Measurements from ENCODE around the gene KIF2A.

KIF2A gene

DNA sequence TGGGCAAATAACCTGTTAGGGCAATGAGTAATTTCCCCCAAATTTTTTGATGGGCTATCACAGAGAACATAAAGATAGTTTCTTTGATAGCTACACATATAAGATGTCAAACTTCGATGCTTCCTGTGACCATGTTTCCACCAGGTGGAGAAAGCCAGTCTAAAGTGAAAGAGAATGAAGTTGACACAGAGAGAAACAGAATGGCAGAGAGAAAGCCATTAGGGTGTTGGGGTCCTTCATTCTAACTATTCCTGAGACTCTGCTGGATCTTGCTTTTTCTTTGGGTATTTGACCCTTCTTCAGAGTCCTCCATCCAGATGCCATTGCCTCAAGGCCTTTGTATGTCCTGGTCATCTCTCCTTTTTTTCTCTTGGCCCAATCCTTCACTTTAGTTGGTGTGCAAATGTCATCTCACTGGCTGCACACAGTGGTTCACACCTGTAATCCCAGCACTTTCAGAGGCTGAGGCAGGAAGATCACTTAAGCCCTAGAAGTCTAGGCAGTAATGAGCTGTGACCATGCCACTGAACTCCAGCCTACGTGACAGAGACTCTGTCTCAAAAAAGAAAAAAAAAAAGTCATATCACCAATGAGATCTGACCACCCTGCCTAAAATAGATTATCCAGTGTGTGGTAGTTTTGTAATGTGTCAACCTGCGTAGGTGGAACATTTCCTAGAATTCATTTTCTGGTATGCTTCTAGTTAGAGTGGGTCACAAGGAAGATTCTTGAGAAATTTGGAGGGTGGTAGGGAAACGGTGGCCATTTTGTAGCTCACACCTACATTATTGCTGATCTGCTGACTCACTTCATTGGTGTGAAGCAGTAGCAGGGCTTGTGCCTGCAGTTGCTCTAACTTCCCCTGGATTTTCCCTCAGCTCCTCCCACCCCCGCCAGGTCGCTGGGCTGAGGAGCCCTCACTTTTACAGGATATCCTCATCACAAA is 20.8 kb upstream of the KIF2A start:
- no peaks in the 10 kb centered on the region for H3K36me3 ChIP-seq (ENCODE audit: insufficient read depth, low read length)
- no peaks in the 10 kb centered on the region for H4K20me1 ChIP-seq (ENCODE audit: insufficient read depth, low read length)
- TF ChIP-seq EZH2 (IDR thresholded peaks at IDR 0.05; ENCODE audit: borderline replicate concordance, low read length): no peak
- TF ChIP-seq, protein P1, sequence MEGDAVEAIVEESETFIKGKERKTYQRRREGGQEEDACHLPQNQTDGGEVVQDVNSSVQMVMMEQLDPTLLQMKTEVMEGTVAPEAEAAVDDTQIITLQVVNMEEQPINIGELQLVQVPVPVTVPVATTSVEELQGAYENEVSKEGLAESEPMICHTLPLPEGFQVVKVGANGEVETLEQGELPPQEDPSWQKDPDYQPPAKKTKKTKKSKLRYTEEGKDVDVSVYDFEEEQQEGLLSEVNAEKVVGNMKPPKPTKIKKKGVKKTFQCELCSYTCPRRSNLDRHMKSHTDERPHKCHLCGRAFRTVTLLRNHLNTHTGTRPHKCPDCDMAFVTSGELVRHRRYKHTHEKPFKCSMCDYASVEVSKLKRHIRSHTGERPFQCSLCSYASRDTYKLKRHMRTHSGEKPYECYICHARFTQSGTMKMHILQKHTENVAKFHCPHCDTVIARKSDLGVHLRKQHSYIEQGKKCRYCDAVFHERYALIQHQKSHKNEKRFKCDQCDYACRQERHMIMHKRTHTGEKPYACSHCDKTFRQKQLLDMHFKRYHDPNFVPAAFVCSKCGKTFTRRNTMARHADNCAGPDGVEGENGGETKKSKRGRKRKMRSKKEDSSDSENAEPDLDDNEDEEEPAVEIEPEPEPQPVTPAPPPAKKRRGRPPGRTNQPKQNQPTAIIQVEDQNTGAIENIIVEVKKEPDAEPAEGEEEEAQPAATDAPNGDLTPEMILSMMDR (IDR thresholded peaks at IDR 0.05; ENCODE audit: low read length): no peak
- no peaks in the 10 kb centered on the region for H3K79me2 ChIP-seq (ENCODE audit: insufficient read depth, low read length)
- H3K27me3 ChIP-seq (ENCODE audit: insufficient read depth, low read length): no peaks in the 10 kb centered on the region
- H3K9me3 ChIP-seq (ENCODE audit: low read length): no peaks in the 10 kb centered on the region
- H3K9ac ChIP-seq (ENCODE audit: low read length): no peak overlapping the region
- no peaks in the 10 kb centered on the region for H3K4me1 ChIP-seq (ENCODE audit: insufficient read depth, low read length, severe bottlenecking)
- no peak overlapping the region for H3K27ac ChIP-seq (ENCODE audit: low read depth, low read length, poor library complexity, severe bottlenecking)
- H3F3A ChIP-seq (ENCODE audit: insufficient read depth, low read length): no peaks in the 10 kb centered on the region
- H3K9me2 ChIP-seq (ENCODE audit: low read depth, low read length): no peaks in the 10 kb centered on the region
- no peak overlapping the region for H2AFZ ChIP-seq (ENCODE audit: low read length)
- no peak overlapping the region for H3K4me2 ChIP-seq (ENCODE audit: low read length)
- no peak overlapping the region for H3K4me3 ChIP-seq (ENCODE audit: low read depth, low read length, poor library complexity, severe bottlenecking)

DNA sequence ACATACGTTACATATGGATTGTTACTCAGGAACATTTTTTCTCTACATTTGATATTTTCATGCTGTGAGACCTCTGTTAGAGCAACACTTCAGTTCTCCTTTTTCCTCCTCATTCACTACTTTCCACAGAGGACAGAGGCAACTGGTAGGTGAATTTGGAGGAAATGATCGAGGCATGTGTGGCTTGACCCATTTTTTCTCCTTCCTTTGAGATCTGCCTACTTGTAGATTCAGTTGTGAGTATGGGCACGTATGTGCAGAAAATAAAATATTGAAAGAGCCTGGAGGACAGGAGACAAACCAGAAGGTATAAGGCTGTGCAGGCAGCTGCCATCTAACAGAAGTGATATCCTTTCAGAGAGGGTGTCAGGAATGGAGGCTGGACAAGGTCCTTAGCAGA is 19.2 kb upstream of the KIF2A start:
- H4K20me1 ChIP-seq (ENCODE audit: insufficient read depth, low read length): no peaks in the 10 kb centered on the region
- no peak overlapping the region for H2AFZ ChIP-seq (ENCODE audit: low read length)
- H3K4me1 ChIP-seq (ENCODE audit: insufficient read depth, low read length, severe bottlenecking): peaks cover 5% of the 10 kb centered on the region
- no peak overlapping the region for H3K4me2 ChIP-seq (ENCODE audit: low read length)
- no peaks in the 10 kb centered on the region for H3K9me3 ChIP-seq (ENCODE audit: low read length)
- no peak for TF ChIP-seq EZH2 (IDR thresholded peaks at IDR 0.05; ENCODE audit: borderline replicate concordance, low read length)
- TF ChIP-seq, protein P1 (IDR thresholded peaks at IDR 0.05; ENCODE audit: low read length): no peak
- H3K79me2 ChIP-seq (ENCODE audit: insufficient read depth, low read length): no peaks in the 10 kb centered on the region
- H3K36me3 ChIP-seq (ENCODE audit: insufficient read depth, low read length): no peaks in the 10 kb centered on the region
- no peak overlapping the region for H3K4me3 ChIP-seq (ENCODE audit: low read depth, low read length, poor library complexity, severe bottlenecking)
- H3K27ac ChIP-seq (ENCODE audit: low read depth, low read length, poor library complexity, severe bottlenecking): no peak overlapping the region
- H3F3A ChIP-seq (ENCODE audit: insufficient read depth, low read length): no peaks in the 10 kb centered on the region
- H3K9me2 ChIP-seq (ENCODE audit: low read depth, low read length): no peaks in the 10 kb centered on the region
- no peak overlapping the region for H3K9ac ChIP-seq (ENCODE audit: low read length)
- no peaks in the 10 kb centered on the region for H3K27me3 ChIP-seq (ENCODE audit: insufficient read depth, low read length)

DNA sequence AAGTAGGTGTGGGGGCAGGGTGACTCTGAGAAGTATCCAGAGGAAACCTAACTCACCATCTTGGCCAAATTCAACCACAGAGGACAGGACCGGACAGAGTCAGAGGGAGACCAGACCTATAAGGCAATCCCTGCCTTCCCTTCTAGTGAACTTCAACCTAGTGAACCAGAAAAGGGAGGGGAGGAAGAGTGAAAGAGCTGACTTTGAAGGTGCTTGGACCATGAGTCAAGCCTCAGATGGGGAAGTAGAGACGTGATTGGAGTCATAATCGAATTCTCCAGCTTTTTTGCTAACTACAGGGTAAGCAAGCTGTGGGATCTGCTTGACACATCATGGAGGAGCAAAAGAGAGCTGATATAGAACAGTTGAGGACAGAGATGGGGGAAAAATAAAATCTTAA is 18.8 kb upstream of the KIF2A start:
- Histone ChIP-seq H3K4me1 (ENCODE audit: insufficient read depth, low read length, severe bottlenecking) (peaks cover 5% of the 10 kb centered on the region), H3K27ac (ENCODE audit: low read depth, low read length, poor library complexity, severe bottlenecking) (no peak overlapping the region), H3K79me2 (ENCODE audit: insufficient read depth, low read length) (no peaks in the 10 kb centered on the region), H3K4me2 (ENCODE audit: low read length) (no peak overlapping the region), H3K9ac (ENCODE audit: low read length) (no peak overlapping the region), H3F3A (ENCODE audit: insufficient read depth, low read length) (no peaks in the 10 kb centered on the region), H3K9me2 (ENCODE audit: low read depth, low read length) (no peaks in the 10 kb centered on the region), H4K20me1 (ENCODE audit: insufficient read depth, low read length) (no peaks in the 10 kb centered on the region), H3K27me3 (ENCODE audit: insufficient read depth, low read length) (no peaks in the 10 kb centered on the region), H3K9me3 (ENCODE audit: low read length) (no peaks in the 10 kb centered on the region), H3K36me3 (ENCODE audit: insufficient read depth, low read length) (no peaks in the 10 kb centered on the region), H3K4me3 (ENCODE audit: low read depth, low read length, poor library complexity, severe bottlenecking) (no peak overlapping the region), H2AFZ (ENCODE audit: low read length) (no peak overlapping the region)
- TF ChIP-seq, protein P1 (IDR thresholded peaks at IDR 0.05; ENCODE audit: low read length): no peak
- TF ChIP-seq EZH2 (IDR thresholded peaks at IDR 0.05; ENCODE audit: borderline replicate concordance, low read length): no peak

Data from OCI-LY1 (cell line).